GM12864 (cell line): ENCODE results near the gene LSM14A.

Source experiments
- DNase-seq: peaks from one replicate; pipeline ENCODE4 v3.0.0-alpha.2; 2011; ENCODE audit warnings: low read depth
- H3K4me3 ChIP-seq: 2 replicates; pipeline ENCODE4 v1.5.1; 2011; ENCODE audit warnings: mild to moderate bottlenecking, low read depth, low read length, control low read depth
- TF ChIP-seq, protein P1 (sequence below): IDR thresholded peaks from 2 replicates; pipeline ENCODE4 v1.5.1; 2011; ENCODE audit warnings: low read depth, mild to moderate bottlenecking, moderate library complexity, low read length, control low read depth, inconsistent platforms; ENCODE audit errors: missing control alignments

LSM14A gene

DNA sequence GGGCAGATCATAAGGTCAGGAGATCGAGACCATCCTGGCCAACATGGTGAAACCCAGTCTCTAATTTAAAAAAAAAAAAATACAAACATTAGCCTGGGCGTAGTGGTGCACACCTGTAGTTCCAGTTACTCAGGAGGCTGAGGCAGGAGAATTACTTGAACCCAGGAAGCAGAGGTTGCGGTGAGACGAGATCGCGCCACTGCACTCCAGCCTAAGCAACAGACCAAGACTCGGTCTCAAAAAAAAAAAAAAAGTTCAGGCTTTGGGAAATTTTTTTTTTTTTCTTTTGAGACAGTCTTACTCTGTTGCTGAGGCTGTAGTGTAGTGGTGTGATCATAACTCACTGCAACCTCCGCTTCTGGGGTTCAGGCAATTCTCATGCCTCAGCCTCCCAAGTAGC, 14.7 kb downstream of the LSM14A start:
- no peak overlapping the region for H3K4me3 ChIP-seq
- TF ChIP-seq, protein P1, sequence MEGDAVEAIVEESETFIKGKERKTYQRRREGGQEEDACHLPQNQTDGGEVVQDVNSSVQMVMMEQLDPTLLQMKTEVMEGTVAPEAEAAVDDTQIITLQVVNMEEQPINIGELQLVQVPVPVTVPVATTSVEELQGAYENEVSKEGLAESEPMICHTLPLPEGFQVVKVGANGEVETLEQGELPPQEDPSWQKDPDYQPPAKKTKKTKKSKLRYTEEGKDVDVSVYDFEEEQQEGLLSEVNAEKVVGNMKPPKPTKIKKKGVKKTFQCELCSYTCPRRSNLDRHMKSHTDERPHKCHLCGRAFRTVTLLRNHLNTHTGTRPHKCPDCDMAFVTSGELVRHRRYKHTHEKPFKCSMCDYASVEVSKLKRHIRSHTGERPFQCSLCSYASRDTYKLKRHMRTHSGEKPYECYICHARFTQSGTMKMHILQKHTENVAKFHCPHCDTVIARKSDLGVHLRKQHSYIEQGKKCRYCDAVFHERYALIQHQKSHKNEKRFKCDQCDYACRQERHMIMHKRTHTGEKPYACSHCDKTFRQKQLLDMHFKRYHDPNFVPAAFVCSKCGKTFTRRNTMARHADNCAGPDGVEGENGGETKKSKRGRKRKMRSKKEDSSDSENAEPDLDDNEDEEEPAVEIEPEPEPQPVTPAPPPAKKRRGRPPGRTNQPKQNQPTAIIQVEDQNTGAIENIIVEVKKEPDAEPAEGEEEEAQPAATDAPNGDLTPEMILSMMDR, result no peak
- no peak for DNase-seq

DNA sequence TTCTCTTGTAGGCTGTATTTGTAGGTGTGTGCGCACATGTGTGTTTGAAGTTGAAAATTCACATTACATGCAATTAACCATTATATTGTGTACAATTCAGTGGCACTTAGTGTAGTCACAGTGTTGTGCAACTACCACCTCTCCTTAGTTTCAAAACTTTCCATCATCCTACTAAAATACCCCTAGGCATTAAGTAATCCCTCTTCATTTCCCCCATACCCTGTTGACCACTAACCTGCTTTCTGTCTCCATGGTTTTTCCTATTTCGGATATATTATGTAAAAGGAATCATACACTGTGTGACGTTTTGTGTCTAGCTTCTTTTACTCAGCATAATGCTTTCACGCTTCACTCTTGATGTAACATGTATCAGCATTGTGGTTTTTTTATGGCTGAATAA, 16.1 kb downstream of the LSM14A start:
- H3K4me3 ChIP-seq, result no peak overlapping the region
- TF ChIP-seq, protein P1, result no peak
- DNase-seq, result no peak

DNA sequence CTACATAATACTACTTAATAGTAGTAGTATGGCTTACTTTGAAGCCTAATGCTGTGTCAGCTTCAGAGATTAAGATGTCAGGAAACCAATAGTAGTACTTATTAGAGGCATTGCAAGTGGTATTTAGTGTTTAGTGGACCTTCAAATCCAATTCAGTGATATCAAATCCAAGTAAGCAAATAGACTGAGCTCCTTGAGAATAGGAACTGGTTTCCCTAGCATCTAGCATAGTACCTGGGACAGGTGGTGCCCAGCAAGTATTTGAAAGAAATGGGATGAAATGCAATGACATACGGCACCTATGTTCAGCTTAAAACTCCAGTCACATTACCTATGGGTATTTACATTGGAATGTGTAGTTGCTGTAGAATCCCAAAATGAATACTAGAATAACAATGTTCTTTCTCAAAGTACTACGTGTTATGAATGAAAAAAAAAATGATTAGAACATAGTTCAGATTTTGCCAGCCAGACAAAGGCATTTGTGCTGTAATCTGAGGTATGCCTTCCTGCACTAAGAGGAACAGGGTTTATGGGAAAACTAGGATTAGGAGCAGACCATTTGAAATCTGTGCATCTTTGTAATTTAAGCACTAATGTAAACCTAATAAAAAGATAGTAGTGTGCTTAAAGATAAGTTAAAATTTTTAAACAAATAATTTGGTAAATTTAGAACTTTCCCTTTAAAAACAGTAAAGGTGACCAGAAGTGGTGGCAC, 17.1 kb downstream of the LSM14A start:
- no peak for DNase-seq
- H3K4me3 ChIP-seq, result no peak overlapping the region
- TF ChIP-seq, protein P1, result no peak

DNA sequence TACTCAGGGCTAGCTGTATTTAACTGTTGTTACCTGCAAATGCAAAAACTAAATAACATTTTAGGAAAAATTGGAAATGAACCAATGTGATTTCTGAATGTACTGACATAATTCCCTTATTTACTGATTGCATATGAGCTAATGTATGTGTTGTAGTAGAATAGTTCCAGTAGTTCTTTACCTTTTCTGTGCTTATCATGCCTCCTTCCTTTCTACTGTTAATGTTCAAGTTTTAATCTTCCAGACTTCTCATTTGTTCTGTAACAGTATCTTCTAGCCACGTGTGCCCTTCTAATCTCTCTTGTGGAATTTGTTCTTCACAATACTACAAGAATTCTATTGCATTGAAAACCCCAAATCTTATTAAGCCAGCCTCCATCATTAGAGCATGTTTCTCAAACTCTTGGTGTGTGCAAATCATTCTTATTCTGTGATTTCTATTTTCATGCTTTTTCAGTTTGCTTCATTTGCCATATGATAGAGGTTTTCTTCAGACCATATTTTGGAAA, 17.7 kb downstream of the LSM14A start:
- no peak for DNase-seq
- TF ChIP-seq, protein P1, result no peak
- H3K4me3 ChIP-seq, result no peak overlapping the region

DNA sequence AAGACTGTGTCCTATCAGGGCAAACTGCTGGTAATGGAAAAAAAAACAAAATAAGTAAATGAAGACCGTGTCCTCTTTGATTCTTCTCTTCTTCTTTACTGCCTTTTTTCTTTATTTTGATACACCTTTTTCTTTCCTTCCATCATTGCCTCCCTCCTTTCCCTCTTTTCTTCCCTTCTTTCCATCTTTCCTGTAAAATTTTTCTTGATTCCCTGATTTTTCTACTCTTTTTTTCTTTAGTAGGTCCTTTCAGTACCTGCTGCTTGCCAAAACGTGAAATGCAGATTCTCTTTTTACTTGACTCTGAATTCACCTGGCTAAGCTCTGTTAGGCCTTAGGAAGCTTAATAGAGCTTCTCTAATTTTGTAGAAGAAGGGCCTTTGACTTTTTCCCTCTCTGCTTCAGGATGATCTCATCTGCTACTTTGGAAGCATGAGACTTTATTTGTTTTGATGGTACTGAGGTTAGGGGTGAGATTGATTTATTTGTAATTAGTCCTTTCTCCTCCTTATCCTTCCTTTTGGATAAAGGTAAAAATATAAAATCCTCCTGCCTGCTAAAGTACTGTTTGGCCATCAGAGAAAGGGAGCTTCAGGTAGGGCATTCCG, 19.2 kb downstream of the LSM14A start:
- H3K4me3 ChIP-seq, result no peak overlapping the region
- TF ChIP-seq, protein P1, result no peak
- DNase-seq, result no peak

DNA sequence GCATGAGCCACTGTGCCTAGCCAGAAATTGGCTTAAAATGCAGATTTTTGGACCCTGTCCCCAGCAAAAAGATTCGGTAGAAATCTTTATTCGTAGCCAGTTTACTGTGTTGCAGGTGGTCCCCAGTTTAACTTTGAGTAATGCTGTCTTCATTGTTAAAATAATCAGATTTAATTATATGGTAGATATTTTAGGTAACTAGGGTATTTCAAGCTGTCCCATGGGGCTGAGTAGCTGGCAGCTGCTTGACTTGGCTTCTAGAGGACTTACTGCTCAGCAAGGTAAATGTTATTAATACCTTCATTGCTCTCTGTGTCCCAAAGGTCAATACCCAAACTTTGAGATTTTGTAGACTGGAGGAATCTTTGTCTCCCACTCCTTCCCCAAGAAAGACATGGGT, 21.1 kb downstream of the LSM14A start:
- no peak overlapping the region for H3K4me3 ChIP-seq
- DNase-seq, result no peak
- TF ChIP-seq, protein P1, result no peak
